ENCODE data around the gene GPSM3.
A peak's percentile ranks its signal among the peaks of the same experiment; 100 is the strongest.

GPSM3 gene

GRCh38 chr6:32163559-32164258 lies 28.7 kb downstream of the GPSM3 start:
- no peaks in the 10 kb centered on the region for H3K9me3 Mint-ChIP-seq
- no peaks in the 10 kb centered on the region for H3K27me3 Mint-ChIP-seq
- no peak overlapping the region for H3K27ac Mint-ChIP-seq
- no peaks in the 10 kb centered on the region for H3K4me1 Mint-ChIP-seq (ENCODE audit: low read depth)
- no peak overlapping the region for H3K4me3 Mint-ChIP-seq
- no peak for DNase-seq
- H3K36me3 Mint-ChIP-seq (ENCODE audit: low read depth) = peaks cover 55% of the 10 kb centered on the region

DNA sequence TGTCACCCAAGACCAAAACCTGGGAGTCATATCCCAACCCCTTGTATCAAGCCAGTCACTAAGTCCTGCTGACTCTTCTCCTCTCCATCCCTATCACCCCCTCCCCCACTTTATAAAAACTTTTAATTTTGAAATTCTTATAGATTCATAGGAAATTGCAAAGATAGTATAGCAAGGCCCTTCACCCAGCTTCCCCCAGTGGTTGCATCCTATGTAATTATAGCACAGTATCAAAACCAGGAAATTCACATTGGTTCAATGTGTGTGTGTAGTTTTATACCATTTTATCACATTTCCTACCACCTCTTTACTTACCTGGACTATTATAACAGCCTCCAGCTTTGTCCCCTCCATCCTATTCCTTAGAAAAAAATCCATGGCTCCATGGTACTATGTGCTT lies 34.4 kb downstream of the GPSM3 start:
- Mint-ChIP-seq H3K36me3 (ENCODE audit: low read depth) (peaks cover 53% of the 10 kb centered on the region), H3K27me3 (no peaks in the 10 kb centered on the region), H3K27ac (no peak overlapping the region), H3K9me3 (no peaks in the 10 kb centered on the region), H3K4me1 (ENCODE audit: low read depth) (peaks cover 22% of the 10 kb centered on the region), H3K4me3 (no peak overlapping the region)
- no peak for DNase-seq

GRCh38 chr6:32156891-32157290 lies 35.6 kb downstream of the GPSM3 start:
- H3K27me3 Mint-ChIP-seq = no peaks in the 10 kb centered on the region
- DNase-seq = no peak
- H3K9me3 Mint-ChIP-seq = no peaks in the 10 kb centered on the region
- peaks cover 34% of the 10 kb centered on the region for H3K4me1 Mint-ChIP-seq (ENCODE audit: low read depth)
- peaks cover 41% of the 10 kb centered on the region for H3K36me3 Mint-ChIP-seq (ENCODE audit: low read depth)
- no peak overlapping the region for H3K4me3 Mint-ChIP-seq
- no peak overlapping the region for H3K27ac Mint-ChIP-seq

GRCh38 chr6:32154514-32155161 lies 37.8 kb downstream of the GPSM3 start:
- DNase-seq = peak; percentile 75
- no peaks in the 10 kb centered on the region for H3K9me3 Mint-ChIP-seq
- H3K4me1 Mint-ChIP-seq (ENCODE audit: low read depth) = peaks cover 49% of the 10 kb centered on the region
- H3K27ac Mint-ChIP-seq = peak overlapping the region; percentile 96
- peaks cover 41% of the 10 kb centered on the region for H3K36me3 Mint-ChIP-seq (ENCODE audit: low read depth)
- H3K4me3 Mint-ChIP-seq = peak overlapping the region; percentile 94
- peaks cover 14% of the 10 kb centered on the region for H3K27me3 Mint-ChIP-seq

DNA sequence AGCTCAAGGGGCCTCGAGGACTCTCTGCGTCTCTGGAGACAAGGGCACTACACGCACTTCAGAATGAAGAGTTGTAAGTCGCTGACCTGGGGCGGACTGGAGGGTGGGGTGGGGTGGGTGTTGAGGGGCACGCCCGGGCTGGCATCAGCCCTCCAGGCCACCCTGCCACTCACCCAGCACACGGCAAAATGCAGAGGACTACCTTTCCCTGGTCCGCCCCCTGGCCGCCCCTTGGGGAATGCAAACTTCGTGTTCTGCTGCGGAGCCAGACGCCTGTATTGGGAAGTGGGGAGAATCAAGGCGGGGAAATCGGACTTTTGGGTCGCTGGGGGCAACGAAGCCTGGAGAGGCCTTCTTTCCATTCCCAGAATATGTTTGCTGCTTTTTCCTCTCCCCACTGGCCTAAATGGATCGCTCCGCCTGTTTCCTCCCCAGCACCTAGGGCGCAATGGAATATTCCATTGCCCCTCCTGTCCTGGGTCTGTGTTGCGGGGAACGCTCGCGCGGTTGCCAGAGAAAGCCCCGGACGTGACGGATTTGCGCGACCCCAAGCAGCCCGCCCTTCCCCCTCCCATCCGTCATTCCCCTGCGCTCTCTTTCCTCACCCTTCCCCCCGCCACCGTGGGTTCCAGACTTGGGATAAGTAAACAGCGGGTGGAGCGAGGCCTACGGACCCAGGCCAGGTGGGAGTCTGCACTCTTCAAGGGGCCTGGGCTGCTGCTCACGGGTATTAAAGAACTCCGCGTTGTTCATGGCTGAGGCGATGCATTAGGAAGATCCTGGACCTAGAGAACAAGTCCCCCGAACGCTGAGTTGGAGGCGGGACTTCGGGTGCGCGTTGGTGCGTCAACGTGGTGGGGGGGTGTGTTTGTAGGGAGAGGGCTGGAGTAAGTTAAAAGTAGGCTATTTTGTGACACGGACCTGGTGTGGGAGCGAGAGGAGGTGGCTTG lies 38.6 kb downstream of the GPSM3 start, which contains the start of gene PPT2:
PPT2 (plus strand) TSS at position 578 of the 950 bp plus-strand sequence. CDS start 454 bp downstream, outside the sequence.
- Mint-ChIP-seq H3K27me3 (peaks cover 18% of the 10 kb centered on the region), H3K36me3 (ENCODE audit: low read depth) (peaks cover 38% of the 10 kb centered on the region), H3K27ac (peak within 1 kb of the TSS; percentile 96), H3K4me1 (ENCODE audit: low read depth) (peaks cover 52% of the 10 kb centered on the region), H3K9me3 (no peaks in the 10 kb centered on the region), H3K4me3 (peak within 1 kb of the TSS; percentile 94)
- peak; percentile 86 for DNase-seq

GRCh38 chr6:32152769-32153563 lies 39.5 kb downstream of the GPSM3 start:
- H3K4me3 Mint-ChIP-seq = peak overlapping the region; percentile 94
- H3K36me3 Mint-ChIP-seq (ENCODE audit: low read depth) = peaks cover 30% of the 10 kb centered on the region
- no peak for DNase-seq
- no peaks in the 10 kb centered on the region for H3K9me3 Mint-ChIP-seq
- peaks cover 27% of the 10 kb centered on the region for H3K27me3 Mint-ChIP-seq
- peaks cover 61% of the 10 kb centered on the region for H3K4me1 Mint-ChIP-seq (ENCODE audit: low read depth)
- peak overlapping the region; percentile 96 for H3K27ac Mint-ChIP-seq

GRCh38 chr6:32151863-32152768 lies 40.3 kb downstream of the GPSM3 start, which contains the start of gene PRRT1:
Gene PRRT1 (minus strand): TSS chr6:32151939. CDS start chr6:32151827, 112 bp downstream.
- no peak for DNase-seq
- H3K4me3 Mint-ChIP-seq = peak within 1 kb of the TSS; percentile 94
- H3K27me3 Mint-ChIP-seq = peaks cover 28% of the 10 kb centered on the region
- no peaks in the 10 kb centered on the region for H3K9me3 Mint-ChIP-seq
- H3K4me1 Mint-ChIP-seq (ENCODE audit: low read depth) = peaks cover 62% of the 10 kb centered on the region
- H3K27ac Mint-ChIP-seq = no peak within 1 kb of the TSS
- H3K36me3 Mint-ChIP-seq (ENCODE audit: low read depth) = peaks cover 23% of the 10 kb centered on the region

GRCh38 chr6:32151181-32151862 lies 41.1 kb downstream of the GPSM3 start:
- Mint-ChIP-seq H3K27ac (no peak overlapping the region), H3K4me1 (ENCODE audit: low read depth) (peaks cover 62% of the 10 kb centered on the region), H3K4me3 (peak overlapping the region; percentile 55), H3K36me3 (ENCODE audit: low read depth) (peaks cover 16% of the 10 kb centered on the region), H3K27me3 (peaks cover 28% of the 10 kb centered on the region), H3K9me3 (no peaks in the 10 kb centered on the region)
- DNase-seq = no peak

DNA sequence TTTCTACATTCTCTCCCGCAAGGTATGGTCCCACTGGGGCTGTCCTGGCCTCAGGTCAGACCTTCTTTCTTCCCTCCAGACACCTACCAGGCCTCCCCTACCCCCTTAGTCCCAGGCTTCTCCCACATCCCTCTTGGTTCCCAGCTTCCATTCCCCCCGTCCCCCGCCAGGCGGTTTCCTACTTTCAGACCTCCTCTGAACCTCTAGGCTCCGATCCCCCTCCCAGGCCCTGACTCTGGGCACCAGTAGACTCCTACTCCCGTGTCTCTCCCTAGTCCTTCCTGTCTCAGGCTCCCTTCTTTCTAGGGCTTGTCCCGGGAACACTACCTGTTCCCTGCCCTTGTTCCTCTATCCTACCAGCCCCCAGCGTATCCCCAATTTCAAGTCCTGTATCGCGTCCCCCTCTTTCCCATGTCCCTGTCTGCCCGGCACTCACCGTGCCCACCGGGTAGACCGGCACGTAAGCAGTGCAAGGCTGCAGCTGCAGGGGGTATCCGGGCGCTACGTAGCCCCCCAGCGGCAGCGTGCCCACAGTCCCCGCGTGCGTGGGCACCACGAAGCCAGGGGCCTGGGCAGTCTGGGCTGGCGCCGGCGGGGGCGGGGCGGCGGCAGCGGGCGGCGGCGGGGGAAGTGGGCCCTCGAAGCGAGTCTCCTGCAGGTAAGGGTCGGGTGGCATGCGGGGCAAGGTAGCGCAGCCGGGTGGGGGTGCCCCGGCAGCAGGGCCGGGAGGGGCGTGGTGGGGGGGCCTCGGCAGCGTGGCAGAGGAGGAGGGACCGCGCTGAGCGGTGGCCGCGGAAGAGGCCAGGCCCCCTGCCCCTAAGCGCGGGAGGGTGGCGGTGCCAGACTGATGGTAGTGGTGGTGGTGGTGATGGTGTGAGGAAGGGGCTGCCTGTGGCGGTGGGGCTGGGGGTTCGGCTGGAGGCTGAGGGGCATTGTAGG lies 42.2 kb downstream of the GPSM3 start:
- Mint-ChIP-seq H3K4me3 (no peak overlapping the region), H3K27ac (no peak overlapping the region), H3K4me1 (ENCODE audit: low read depth) (peaks cover 57% of the 10 kb centered on the region), H3K9me3 (no peaks in the 10 kb centered on the region), H3K36me3 (ENCODE audit: low read depth) (peaks cover 8% of the 10 kb centered on the region), H3K27me3 (peaks cover 28% of the 10 kb centered on the region)
- DNase-seq = no peak

- Mint-ChIP-seq H3K36me3 (ENCODE audit: low read depth) (peaks cover 3% of the 10 kb centered on the region), H3K9me3 (no peaks in the 10 kb centered on the region), H3K4me1 (ENCODE audit: low read depth) (peaks cover 49% of the 10 kb centered on the region), H3K27ac (peak overlapping the region; percentile 24), H3K27me3 (peaks cover 28% of the 10 kb centered on the region), H3K4me3 (peak overlapping the region; percentile 71)
- DNase-seq = no peak
Measured at GRCh38 chr6:32149092-32149755, 43.2 kb downstream of the GPSM3 start.

GRCh38 chr6:32148289-32149091 lies 44.0 kb downstream of the GPSM3 start:
- H3K4me1 Mint-ChIP-seq (ENCODE audit: low read depth) = peaks cover 43% of the 10 kb centered on the region
- H3K4me3 Mint-ChIP-seq = peak overlapping the region; percentile 71
- H3K27me3 Mint-ChIP-seq = peaks cover 28% of the 10 kb centered on the region
- no peaks in the 10 kb centered on the region for H3K9me3 Mint-ChIP-seq
- no peaks in the 10 kb centered on the region for H3K36me3 Mint-ChIP-seq (ENCODE audit: low read depth)
- peak overlapping the region; percentile 24 for H3K27ac Mint-ChIP-seq
- DNase-seq = peak; percentile 86
